Muscle layer of duodenum (tissue), 2 donors: ENCODE data around the gene PCDHB6.
"Not testable (repeated sequence)": the region's sequence is repeated elsewhere in the genome, so short reads cannot be mapped to it uniquely, and the experiment has no call there.

ENCODE experiments used
- H3K27ac ChIP-seq: one replicate; pipeline ENCODE4 v1.7.0; 2013; ENCODE audit warnings: mild to moderate bottlenecking, low read length
- H3K27me3 ChIP-seq: one replicate; pipeline ENCODE4 v1.7.0; 2013; ENCODE audit warnings: low read depth, mild to moderate bottlenecking, control low read depth, low read length
- H3K36me3 ChIP-seq, 2 donors: one replicate each; pipeline ENCODE4 v1.7.0; 2013; ENCODE audit warnings: low read length in 2 of 2, control low read depth in 1 of 2, mild to moderate bottlenecking in 1 of 2; ENCODE audit not compliant: insufficient read depth in 2 of 2, control insufficient read depth in 1 of 2
- H3K4me1 ChIP-seq, 2 donors: one replicate each; pipeline ENCODE4 v1.7.0; 2013; ENCODE audit warnings: low read length in 2 of 2, mild to moderate bottlenecking in 2 of 2, control low read depth in 1 of 2, moderate library complexity in 1 of 2; ENCODE audit not compliant: insufficient read depth in 2 of 2, control insufficient read depth in 1 of 2
- H3K4me3 ChIP-seq, 2 donors: one replicate each; pipeline ENCODE4 v1.7.0; 2013; ENCODE audit warnings: low read length in 2 of 2, low read depth in 1 of 2, mild to moderate bottlenecking in 1 of 2
- H3K9me3 ChIP-seq, 2 donors: one replicate each; pipeline ENCODE4 v1.7.0; 2013; ENCODE audit warnings: low read length in 2 of 2, control low read depth in 1 of 2, mild to moderate bottlenecking in 1 of 2; ENCODE audit not compliant: control insufficient read depth in 1 of 2
- donor health status: healthy.

Gene PCDHB6

GRCh38 chr5:141149812-141150211 lies at the start of gene PCDHB6:
TSS of gene PCDHB6 (plus strand) at chr5:141150057. CDS start at chr5:141150258, 201 bp downstream.
- H3K27ac ChIP-seq: no peak within 1 kb of the TSS
- H3K4me1 ChIP-seq: no peaks in the 10 kb centered on the region
- H3K4me3 ChIP-seq: peak within 1 kb of the TSS; percentile 41 to 50
- no peaks in the 10 kb centered on the region for H3K27me3 ChIP-seq
- no peaks in the 10 kb centered on the region for H3K36me3 ChIP-seq
- peaks cover 16 to 61% of the 10 kb centered on the region in 2 donors for H3K9me3 ChIP-seq

- no peak within 1 kb of the TSS for H3K27ac ChIP-seq
Measured at GRCh38 chr5:141100243-141100805, 49.5 kb upstream of the PCDHB6 start, which contains the start of gene PCDHB3. TSS of gene PCDHB3 (plus strand) at chr5:141100473. CDS start at chr5:141100650, 177 bp downstream.

GRCh38 chr5:141101059-141101458 lies 48.8 kb upstream of the PCDHB6 start:
- Histone ChIP-seq H3K9me3 (peaks cover 15 to 33% of the 10 kb centered on the region in 2 donors), H3K4me3 (peak overlapping the region; percentile 47 to 57), H3K27me3 (no peaks in the 10 kb centered on the region), H3K36me3 (no peaks in the 10 kb centered on the region), H3K27ac (no peak overlapping the region), H3K4me1 (no peaks in the 10 kb centered on the region)

More at GRCh38 chr5:141100243-141100805, 49.5 kb upstream of the PCDHB6 start, which contains the start of gene PCDHB3:
- H3K4me1 ChIP-seq: no peaks in the 10 kb centered on the region
- H3K9me3 ChIP-seq: peaks cover 18 to 39% of the 10 kb centered on the region in 2 donors
- no peaks in the 10 kb centered on the region for H3K36me3 ChIP-seq
- no peaks in the 10 kb centered on the region for H3K27me3 ChIP-seq
- peak within 1 kb of the TSS; percentile 47 to 57 for H3K4me3 ChIP-seq

GRCh38 chr5:141102070-141102469 lies 47.8 kb upstream of the PCDHB6 start:
- H3K4me1 ChIP-seq, H3K36me3 ChIP-seq: not testable (repeated sequence)
- H3K9me3 ChIP-seq: peaks cover 15 to 31% of the 10 kb centered on the region in 2 donors

GRCh38 chr5:141102471-141102870 lies 47.4 kb upstream of the PCDHB6 start:
- H3K4me1 ChIP-seq, H3K27ac ChIP-seq, H3K27me3 ChIP-seq, H3K36me3 ChIP-seq: not testable (repeated sequence)
- Histone ChIP-seq H3K9me3 (peaks cover 15 to 28% of the 10 kb centered on the region in 2 donors), H3K4me3 (peak overlapping the region in 1 of 2 donors; percentile 3)

More at GRCh38 chr5:141102070-141102469, 47.8 kb upstream of the PCDHB6 start:
- not testable (repeated sequence) for H3K27me3 ChIP-seq, H3K27ac ChIP-seq
- H3K4me3 ChIP-seq: peak overlapping the region in 1 of 2 donors; percentile 57

GRCh38 chr5:141105350-141105749 lies 44.5 kb upstream of the PCDHB6 start:
- no peaks in the 10 kb centered on the region for H3K27me3 ChIP-seq
- peaks cover 6 to 38% of the 10 kb centered on the region in 2 donors for H3K9me3 ChIP-seq

GRCh38 chr5:141119250-141119649 lies 30.6 kb upstream of the PCDHB6 start:
- Histone ChIP-seq H3K27ac (no peak overlapping the region), H3K4me3 (no peak overlapping the region), H3K4me1 (no peaks in the 10 kb centered on the region), H3K27me3 (no peaks in the 10 kb centered on the region), H3K36me3 (no peaks in the 10 kb centered on the region), H3K9me3 (peaks cover 15 to 45% of the 10 kb centered on the region in 2 donors)

More at GRCh38 chr5:141105350-141105749, 44.5 kb upstream of the PCDHB6 start:
- Histone ChIP-seq H3K27ac (no peak overlapping the region), H3K4me1 (no peaks in the 10 kb centered on the region), H3K4me3 (no peak overlapping the region), H3K36me3 (no peaks in the 10 kb centered on the region)

GRCh38 chr5:141121563-141121962 lies 28.3 kb upstream of the PCDHB6 start, which contains the start of gene PCDHB4:
TSS of gene PCDHB4 (plus strand) at chr5:141121818. CDS start at chr5:141121999, 181 bp downstream.
- no peaks in the 10 kb centered on the region for H3K27me3 ChIP-seq
- peak within 1 kb of the TSS; percentile 12 to 47 for H3K4me3 ChIP-seq
- no peaks in the 10 kb centered on the region for H3K4me1 ChIP-seq
- H3K27ac ChIP-seq: no peak within 1 kb of the TSS
- H3K9me3 ChIP-seq: peaks cover 14 to 34% of the 10 kb centered on the region in 2 donors
- no peaks in the 10 kb centered on the region for H3K36me3 ChIP-seq

- H3K4me3 ChIP-seq: peak overlapping the region; percentile 12 to 47
- H3K27me3 ChIP-seq: no peaks in the 10 kb centered on the region
- H3K27ac ChIP-seq: no peak overlapping the region
- no peaks in the 10 kb centered on the region for H3K36me3 ChIP-seq
- H3K9me3 ChIP-seq: peaks cover 12 to 30% of the 10 kb centered on the region in 2 donors
- no peaks in the 10 kb centered on the region for H3K4me1 ChIP-seq
Measured at GRCh38 chr5:141121985-141122384, 27.9 kb upstream of the PCDHB6 start.

GRCh38 chr5:141123396-141124135 lies 26.3 kb upstream of the PCDHB6 start:
- H3K9me3 ChIP-seq: peaks cover 12 to 29% of the 10 kb centered on the region in 2 donors
- H3K27ac ChIP-seq: not testable (repeated sequence)
- H3K4me3 ChIP-seq: peak overlapping the region in 1 of 2 donors; percentile 32

GRCh38 chr5:141127305-141127704 lies 22.6 kb upstream of the PCDHB6 start:
- H3K4me3 ChIP-seq: no peak overlapping the region
- no peaks in the 10 kb centered on the region for H3K27me3 ChIP-seq
- H3K36me3 ChIP-seq: no peaks in the 10 kb centered on the region
- H3K4me1 ChIP-seq: no peaks in the 10 kb centered on the region
- peaks cover 7 to 20% of the 10 kb centered on the region in 2 donors for H3K9me3 ChIP-seq
- no peak overlapping the region for H3K27ac ChIP-seq

More at GRCh38 chr5:141123396-141124135, 26.3 kb upstream of the PCDHB6 start:
- H3K36me3 ChIP-seq, H3K4me1 ChIP-seq, H3K27me3 ChIP-seq: not testable (repeated sequence)
